Smooth muscle cell (in vitro differentiated cells): ENCODE results near the gene RNH1. TPM values are rescaled to one million over a fixed set of nuclear protein-coding genes. Genes with fewer than 3 reads are reported as not detected.

ENCODE experiments used
- DNase-seq: peaks from one replicate; lab custom pipeline; 2025; ENCODE audit not compliant: unreplicated experiment; lab: John Stamatoyannopoulos, UW
- H2AFZ ChIP-seq: fragments of 200-600 bp; sonication (generic); 2 replicates; pipeline ENCODE4 v1.6.0; 2016; ENCODE audit warnings: antibody characterized with exemption, low read depth, mild to moderate bottlenecking
- H3F3A ChIP-seq: fragments of 200-600 bp; sonication (generic); 2 replicates; pipeline ENCODE4 v1.6.0; 2017; ENCODE audit warnings: antibody characterized with exemption, low read depth
- H3K27ac ChIP-seq: fragments of 200-600 bp; sonication (generic); 2 replicates; pipeline ENCODE4 v1.5.1; 2016; ENCODE audit warnings: low read depth, mild to moderate bottlenecking
- H3K27me3 ChIP-seq: fragments of 200-600 bp; sonication (generic); 2 replicates; pipeline ENCODE4 v1.6.1; 2016; ENCODE audit warnings: low read depth, mild to moderate bottlenecking
- H3K36me3 ChIP-seq: fragments of 200-600 bp; sonication (generic); 2 replicates; pipeline ENCODE4 v1.5.1; 2016; ENCODE audit warnings: low read depth
- H3K4me1 ChIP-seq: fragments of 200-600 bp; sonication (generic); 2 replicates; pipeline ENCODE4 v1.5.1; 2016; ENCODE audit warnings: low read depth
- H3K4me2 ChIP-seq: fragments of 200-600 bp; sonication (generic); 2 replicates; pipeline ENCODE4 v1.6.0; 2016; ENCODE audit warnings: mild to moderate bottlenecking
- H3K4me3 ChIP-seq: fragments of 200-600 bp; sonication (generic); 2 replicates; pipeline ENCODE4 v1.5.1; 2016; ENCODE audit warnings: mild to moderate bottlenecking
- H3K79me2 ChIP-seq: fragments of 200-600 bp; sonication (generic); 2 replicates; pipeline ENCODE4 v1.6.0; 2016; ENCODE audit warnings: low read depth, mild to moderate bottlenecking
- H3K9ac ChIP-seq: fragments of 200-600 bp; sonication (generic); 2 replicates; pipeline ENCODE4 v1.6.0; 2016; ENCODE audit warnings: low read depth
- H3K9me3 ChIP-seq: fragments of 200-600 bp; sonication (generic); replicated peaks from 2 replicates; pipeline ENCODE4 v1.5.1; 2016; ENCODE audit warnings: low read depth
- H4K20me1 ChIP-seq: fragments of 200-600 bp; sonication (generic); 2 replicates; pipeline ENCODE4 v1.6.0; 2016; ENCODE audit warnings: low read depth
- WGBS: methylation state at CpG from one replicate; pipeline ENCODE4 v1.1.7; 2016; ENCODE audit warnings: low lambda C conversion rate; 5-methylcytosine and 5-hydroxymethylcytosine counted together
- polyA plus RNA-seq: library from polyadenylated mRNA; unstranded; fragments of >200 nt; fragmentation: Nextera tagmentation; extraction: Ambion mirVana; gene quantifications from 2 replicates; pipeline ENCODE4 v1.2.1, GENCODE V29; 2016
- total RNA-seq: library from RNA; depleted of rRNA; stranded (reverse); fragments of >200 nt; gene quantifications from 2 replicates; pipeline ENCODE4 v1.2.3, GENCODE V29; 2014
- TF ChIP-seq, protein P1 (sequence below): fragments of 200-600 bp; sonication (generic); IDR thresholded peaks from 2 replicates; pipeline ENCODE4 v1.5.1; 2017; ENCODE audit warnings: borderline replicate concordance, mild to moderate bottlenecking, antibody characterized with exemption; ENCODE audit not compliant: insufficient read depth, poor library complexity, severe bottlenecking

RNH1 gene
- total and polyA plus RNA-seq, 2 experiments from 2014 or later, result 91.3 to 243 TPM

DNA sequence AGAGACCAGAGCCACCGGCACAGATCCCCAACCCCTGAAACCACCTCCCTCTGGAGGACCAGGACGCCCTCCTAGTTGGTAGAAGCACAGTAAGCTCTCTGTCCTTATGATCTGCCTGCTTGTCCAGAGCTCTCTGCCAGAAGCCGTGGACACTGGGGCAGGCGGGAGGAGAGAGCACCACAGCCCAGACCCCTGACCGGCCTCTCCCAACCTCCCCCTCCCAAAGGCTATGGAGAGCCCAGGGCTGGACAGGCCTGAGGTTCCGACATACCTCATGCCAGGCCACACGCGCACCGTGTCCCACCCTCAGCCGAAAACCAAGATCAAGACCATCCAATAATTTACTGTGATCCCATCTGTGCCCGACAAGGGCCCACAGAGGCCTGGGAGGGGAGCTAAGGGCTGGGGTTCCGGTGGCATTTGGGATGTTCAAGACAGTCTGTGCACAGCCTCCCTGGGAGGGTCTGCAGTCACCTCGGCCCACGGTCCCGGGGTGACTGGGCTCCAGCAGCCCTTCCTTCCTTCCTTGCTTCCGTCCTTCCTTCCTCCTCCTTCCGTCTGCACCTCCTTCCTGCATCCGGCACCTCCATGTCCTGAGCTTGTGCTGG is 25.0 kb upstream of the RNH1 start:
- no peaks in the 10 kb centered on the region for H3K4me1 ChIP-seq
- 99% methylated on average over 18 of the region's 18 CpGs for WGBS
- H3K36me3 ChIP-seq, result no peaks in the 10 kb centered on the region
- H3K9me3 ChIP-seq, result no peaks in the 10 kb centered on the region
- DNase-seq, result no peak
- peaks cover 16% of the 10 kb centered on the region for H3K79me2 ChIP-seq
- TF ChIP-seq, protein P1, sequence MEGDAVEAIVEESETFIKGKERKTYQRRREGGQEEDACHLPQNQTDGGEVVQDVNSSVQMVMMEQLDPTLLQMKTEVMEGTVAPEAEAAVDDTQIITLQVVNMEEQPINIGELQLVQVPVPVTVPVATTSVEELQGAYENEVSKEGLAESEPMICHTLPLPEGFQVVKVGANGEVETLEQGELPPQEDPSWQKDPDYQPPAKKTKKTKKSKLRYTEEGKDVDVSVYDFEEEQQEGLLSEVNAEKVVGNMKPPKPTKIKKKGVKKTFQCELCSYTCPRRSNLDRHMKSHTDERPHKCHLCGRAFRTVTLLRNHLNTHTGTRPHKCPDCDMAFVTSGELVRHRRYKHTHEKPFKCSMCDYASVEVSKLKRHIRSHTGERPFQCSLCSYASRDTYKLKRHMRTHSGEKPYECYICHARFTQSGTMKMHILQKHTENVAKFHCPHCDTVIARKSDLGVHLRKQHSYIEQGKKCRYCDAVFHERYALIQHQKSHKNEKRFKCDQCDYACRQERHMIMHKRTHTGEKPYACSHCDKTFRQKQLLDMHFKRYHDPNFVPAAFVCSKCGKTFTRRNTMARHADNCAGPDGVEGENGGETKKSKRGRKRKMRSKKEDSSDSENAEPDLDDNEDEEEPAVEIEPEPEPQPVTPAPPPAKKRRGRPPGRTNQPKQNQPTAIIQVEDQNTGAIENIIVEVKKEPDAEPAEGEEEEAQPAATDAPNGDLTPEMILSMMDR, result no peak
- no peaks in the 10 kb centered on the region for H3F3A ChIP-seq
- H4K20me1 ChIP-seq, result peaks cover 35% of the 10 kb centered on the region
- no peaks in the 10 kb centered on the region for H3K27me3 ChIP-seq
- no peak overlapping the region for H3K9ac ChIP-seq
- H3K27ac ChIP-seq, result no peak overlapping the region
- H3K4me3 ChIP-seq, result no peak overlapping the region
- no peak overlapping the region for H3K4me2 ChIP-seq
- no peak overlapping the region for H2AFZ ChIP-seq

DNA sequence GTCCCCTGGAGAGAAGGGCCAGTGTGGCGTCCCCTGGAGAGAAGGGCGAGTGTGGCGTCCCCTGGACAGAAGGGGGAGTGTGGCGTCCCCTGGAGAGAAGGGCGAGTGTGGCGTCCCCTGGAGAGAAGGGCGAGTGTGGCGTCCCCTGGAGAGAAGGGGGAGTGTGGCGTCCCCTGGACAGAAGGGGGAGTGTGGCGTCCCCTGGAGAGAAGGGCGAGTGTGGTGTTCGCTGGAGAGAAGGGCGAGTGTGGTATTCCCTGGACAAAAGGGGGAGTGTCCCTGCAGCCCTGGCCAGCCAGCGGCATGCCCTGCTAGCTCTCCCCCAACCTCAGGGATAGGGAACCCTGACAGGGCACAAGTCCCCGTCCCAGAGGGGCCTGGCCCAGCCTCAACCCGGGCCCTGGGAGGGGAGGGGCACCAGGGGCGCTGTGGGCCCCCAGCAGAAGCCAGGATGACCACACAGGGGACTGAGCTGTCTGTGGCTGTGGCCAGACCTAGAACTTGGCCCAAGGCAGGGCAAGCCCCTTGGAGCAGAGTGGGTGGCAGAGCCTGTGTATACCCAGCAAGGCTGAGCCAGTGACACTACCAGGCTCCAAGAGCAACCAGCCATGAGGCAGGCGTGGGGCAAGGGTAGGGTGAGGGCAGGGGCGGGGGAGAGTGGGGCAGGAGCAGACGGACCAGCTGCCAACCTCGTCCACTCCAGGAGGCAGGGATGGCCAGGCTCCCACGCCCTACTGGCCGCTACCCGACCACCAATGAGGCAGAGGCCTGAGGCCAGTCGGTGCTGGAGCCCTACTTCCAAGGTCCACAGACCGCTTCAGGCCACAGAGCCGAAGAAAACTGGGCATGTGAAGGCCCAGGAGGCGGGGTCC is 24.2 kb upstream of the RNH1 start:
- no peak overlapping the region for H3K27ac ChIP-seq
- H3F3A ChIP-seq, result no peaks in the 10 kb centered on the region
- peaks cover 35% of the 10 kb centered on the region for H4K20me1 ChIP-seq
- no peaks in the 10 kb centered on the region for H3K9me3 ChIP-seq
- TF ChIP-seq, protein P1, result no peak
- H3K9ac ChIP-seq, result no peak overlapping the region
- WGBS, result 96% methylated on average over 20 of the region's 28 CpGs
- H3K4me3 ChIP-seq, result no peak overlapping the region
- no peak overlapping the region for H2AFZ ChIP-seq
- H3K4me1 ChIP-seq, result no peaks in the 10 kb centered on the region
- DNase-seq, result no peak
- no peaks in the 10 kb centered on the region for H3K27me3 ChIP-seq
- no peaks in the 10 kb centered on the region for H3K36me3 ChIP-seq
- no peak overlapping the region for H3K4me2 ChIP-seq
- H3K79me2 ChIP-seq, result peaks cover 16% of the 10 kb centered on the region

DNA sequence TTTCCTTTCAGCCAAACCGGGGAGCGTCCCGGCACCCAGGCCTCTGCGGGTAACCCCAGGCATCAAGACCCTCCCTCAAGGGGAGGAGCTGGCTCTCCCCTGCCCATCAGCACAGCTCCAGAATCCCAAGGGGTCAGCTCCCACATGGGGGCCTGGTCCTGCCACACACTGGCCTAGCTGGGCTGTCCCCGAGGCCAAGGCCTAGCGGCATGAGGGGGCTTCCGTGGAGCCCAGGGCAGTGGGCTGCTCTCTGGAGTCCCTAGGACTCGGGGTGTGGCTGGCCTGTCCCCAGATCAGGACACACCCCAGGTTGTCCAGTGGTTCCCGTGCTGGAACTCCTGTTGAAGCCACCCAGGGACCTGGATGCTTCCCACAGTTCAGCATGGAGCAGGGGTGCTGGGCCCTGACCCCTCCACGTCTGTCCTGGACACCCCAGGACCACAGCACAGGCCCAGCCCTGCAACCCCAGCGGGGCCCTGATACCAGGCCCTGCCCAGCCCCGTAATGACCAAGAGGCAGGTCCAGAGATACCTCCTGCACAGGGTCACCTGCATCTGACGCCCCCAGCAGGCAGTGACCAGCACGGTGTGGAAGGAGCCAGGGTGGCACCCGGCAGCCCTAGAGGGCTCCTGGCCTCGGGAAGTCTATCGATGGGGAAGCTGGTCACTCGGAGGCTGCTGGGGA is 22.8 kb upstream of the RNH1 start:
- Histone ChIP-seq H3K27me3 (no peaks in the 10 kb centered on the region), H3K36me3 (no peaks in the 10 kb centered on the region), H3K4me3 (no peak overlapping the region), H3K9ac (no peak overlapping the region), H3F3A (no peaks in the 10 kb centered on the region), H4K20me1 (peaks cover 35% of the 10 kb centered on the region), H3K4me1 (no peaks in the 10 kb centered on the region), H2AFZ (no peak overlapping the region), H3K79me2 (peaks cover 16% of the 10 kb centered on the region), H3K9me3 (no peaks in the 10 kb centered on the region), H3K4me2 (no peak overlapping the region), H3K27ac (no peak overlapping the region)
- TF ChIP-seq, protein P1, result no peak
- WGBS, result 93% methylated on average over 18 of the region's 18 CpGs
- DNase-seq, result no peak
